ENCODE data around the gene WWOX.

Gene WWOX

GRCh38 chr16:78695391-78695790 is 595.9 kb downstream of the WWOX start:
- no peak for DNase-seq
- Mint-ChIP-seq H3K36me3 (ENCODE audit: low read depth) (no peaks in the 10 kb centered on the region), H3K4me3 (no peak overlapping the region), H3K27me3 (no peaks in the 10 kb centered on the region), H3K9me3 (no peaks in the 10 kb centered on the region), H3K27ac (no peak overlapping the region), H3K4me1 (ENCODE audit: low read depth) (no peaks in the 10 kb centered on the region)

- DNase-seq, result no peak
- H3K4me1 Mint-ChIP-seq (ENCODE audit: low read depth), result no peaks in the 10 kb centered on the region
- H3K27ac Mint-ChIP-seq, result no peak overlapping the region
- H3K4me3 Mint-ChIP-seq, result no peak overlapping the region
- no peaks in the 10 kb centered on the region for H3K27me3 Mint-ChIP-seq
- no peaks in the 10 kb centered on the region for H3K36me3 Mint-ChIP-seq (ENCODE audit: low read depth)
- no peaks in the 10 kb centered on the region for H3K9me3 Mint-ChIP-seq
Measured at GRCh38 chr16:78696797-78697196, 597.3 kb downstream of the WWOX start.

- H3K4me3 Mint-ChIP-seq, result no peak overlapping the region
- no peak for DNase-seq
- no peaks in the 10 kb centered on the region for H3K9me3 Mint-ChIP-seq
- H3K27me3 Mint-ChIP-seq, result no peaks in the 10 kb centered on the region
- H3K36me3 Mint-ChIP-seq (ENCODE audit: low read depth), result no peaks in the 10 kb centered on the region
- H3K4me1 Mint-ChIP-seq (ENCODE audit: low read depth), result no peaks in the 10 kb centered on the region
- H3K27ac Mint-ChIP-seq, result no peak overlapping the region
Measured at GRCh38 chr16:78697426-78697825, 598.0 kb downstream of the WWOX start.

- peaks cover 12% of the 10 kb centered on the region for H3K4me1 Mint-ChIP-seq (ENCODE audit: low read depth)
- no peaks in the 10 kb centered on the region for H3K27me3 Mint-ChIP-seq
- no peak overlapping the region for H3K4me3 Mint-ChIP-seq
- DNase-seq, result no peak
- H3K36me3 Mint-ChIP-seq (ENCODE audit: low read depth), result no peaks in the 10 kb centered on the region
- H3K27ac Mint-ChIP-seq, result no peak overlapping the region
- peaks cover 3% of the 10 kb centered on the region for H3K9me3 Mint-ChIP-seq
Measured at GRCh38 chr16:78703936-78704335, 604.5 kb downstream of the WWOX start.

- Mint-ChIP-seq H3K36me3 (ENCODE audit: low read depth) (no peaks in the 10 kb centered on the region), H3K4me3 (no peak overlapping the region)
Measured at GRCh38 chr16:78704416-78704815, 605.0 kb downstream of the WWOX start.

GRCh38 chr16:78705694-78706093 is 606.2 kb downstream of the WWOX start:
- no peak overlapping the region for H3K4me3 Mint-ChIP-seq
- no peaks in the 10 kb centered on the region for H3K36me3 Mint-ChIP-seq (ENCODE audit: low read depth)
- H3K27ac Mint-ChIP-seq, result no peak overlapping the region
- no peaks in the 10 kb centered on the region for H3K27me3 Mint-ChIP-seq
- peaks cover 12% of the 10 kb centered on the region for H3K4me1 Mint-ChIP-seq (ENCODE audit: low read depth)
- H3K9me3 Mint-ChIP-seq, result peaks cover 3% of the 10 kb centered on the region
- DNase-seq, result no peak

More at GRCh38 chr16:78704416-78704815, 605.0 kb downstream of the WWOX start:
- Mint-ChIP-seq H3K27me3 (no peaks in the 10 kb centered on the region), H3K4me1 (ENCODE audit: low read depth) (peaks cover 12% of the 10 kb centered on the region), H3K9me3 (peaks cover 3% of the 10 kb centered on the region), H3K27ac (no peak overlapping the region)
- DNase-seq, result no peak

GRCh38 chr16:78706637-78707036 is 607.2 kb downstream of the WWOX start:
- no peaks in the 10 kb centered on the region for H3K27me3 Mint-ChIP-seq
- H3K9me3 Mint-ChIP-seq, result peaks cover 3% of the 10 kb centered on the region
- no peaks in the 10 kb centered on the region for H3K36me3 Mint-ChIP-seq (ENCODE audit: low read depth)
- H3K27ac Mint-ChIP-seq, result no peak overlapping the region
- H3K4me3 Mint-ChIP-seq, result no peak overlapping the region
- no peak for DNase-seq
- H3K4me1 Mint-ChIP-seq (ENCODE audit: low read depth), result peaks cover 12% of the 10 kb centered on the region

- H3K4me1 Mint-ChIP-seq (ENCODE audit: low read depth), result peaks cover 12% of the 10 kb centered on the region
Measured at GRCh38 chr16:78709137-78709884, 609.9 kb downstream of the WWOX start.

GRCh38 chr16:78715106-78715505 is 615.7 kb downstream of the WWOX start:
- Mint-ChIP-seq H3K9me3 (no peaks in the 10 kb centered on the region), H3K4me1 (ENCODE audit: low read depth) (no peaks in the 10 kb centered on the region), H3K27ac (no peak overlapping the region), H3K4me3 (no peak overlapping the region), H3K27me3 (no peaks in the 10 kb centered on the region), H3K36me3 (ENCODE audit: low read depth) (no peaks in the 10 kb centered on the region)
- DNase-seq, result no peak

More at GRCh38 chr16:78709137-78709884, 609.9 kb downstream of the WWOX start:
- Mint-ChIP-seq H3K9me3 (peaks cover 3% of the 10 kb centered on the region), H3K4me3 (no peak overlapping the region), H3K27me3 (no peaks in the 10 kb centered on the region), H3K36me3 (ENCODE audit: low read depth) (no peaks in the 10 kb centered on the region), H3K27ac (no peak overlapping the region)
- no peak for DNase-seq

- Mint-ChIP-seq H3K36me3 (ENCODE audit: low read depth) (no peaks in the 10 kb centered on the region), H3K4me1 (ENCODE audit: low read depth) (no peaks in the 10 kb centered on the region), H3K27me3 (no peaks in the 10 kb centered on the region), H3K27ac (no peak overlapping the region), H3K4me3 (no peak overlapping the region), H3K9me3 (no peaks in the 10 kb centered on the region)
- DNase-seq, result no peak
Measured at GRCh38 chr16:78715673-78716072, 616.2 kb downstream of the WWOX start.

GRCh38 chr16:78718141-78718540 is 618.7 kb downstream of the WWOX start:
- H3K36me3 Mint-ChIP-seq (ENCODE audit: low read depth), result no peaks in the 10 kb centered on the region
- DNase-seq, result no peak
- H3K4me3 Mint-ChIP-seq, result no peak overlapping the region
- no peaks in the 10 kb centered on the region for H3K9me3 Mint-ChIP-seq
- no peaks in the 10 kb centered on the region for H3K4me1 Mint-ChIP-seq (ENCODE audit: low read depth)
- no peak overlapping the region for H3K27ac Mint-ChIP-seq
- no peaks in the 10 kb centered on the region for H3K27me3 Mint-ChIP-seq

GRCh38 chr16:78720416-78720815 is 621.0 kb downstream of the WWOX start:
- Mint-ChIP-seq H3K36me3 (ENCODE audit: low read depth) (no peaks in the 10 kb centered on the region), H3K9me3 (no peaks in the 10 kb centered on the region), H3K27me3 (no peaks in the 10 kb centered on the region), H3K27ac (no peak overlapping the region), H3K4me3 (no peak overlapping the region), H3K4me1 (ENCODE audit: low read depth) (no peaks in the 10 kb centered on the region)
- DNase-seq, result no peak

- Mint-ChIP-seq H3K27me3 (no peaks in the 10 kb centered on the region), H3K4me3 (no peak overlapping the region), H3K9me3 (no peaks in the 10 kb centered on the region), H3K27ac (no peak overlapping the region), H3K36me3 (ENCODE audit: low read depth) (no peaks in the 10 kb centered on the region), H3K4me1 (ENCODE audit: low read depth) (no peaks in the 10 kb centered on the region)
- DNase-seq, result no peak
Measured at GRCh38 chr16:78727536-78727935, 628.1 kb downstream of the WWOX start.

- DNase-seq, result no peak
- Mint-ChIP-seq H3K27me3 (no peaks in the 10 kb centered on the region), H3K36me3 (ENCODE audit: low read depth) (no peaks in the 10 kb centered on the region), H3K4me1 (ENCODE audit: low read depth) (peaks cover 2% of the 10 kb centered on the region), H3K27ac (no peak overlapping the region), H3K4me3 (no peak overlapping the region), H3K9me3 (no peaks in the 10 kb centered on the region)
Measured at GRCh38 chr16:78729687-78730086, 630.2 kb downstream of the WWOX start.

- H3K4me1 Mint-ChIP-seq (ENCODE audit: low read depth), result peaks cover 4% of the 10 kb centered on the region
- H3K27me3 Mint-ChIP-seq, result no peaks in the 10 kb centered on the region
Measured at GRCh38 chr16:78731785-78732184, 632.3 kb downstream of the WWOX start.

GRCh38 chr16:78732696-78733095 is 633.2 kb downstream of the WWOX start:
- Mint-ChIP-seq H3K36me3 (ENCODE audit: low read depth) (no peaks in the 10 kb centered on the region), H3K4me1 (ENCODE audit: low read depth) (peaks cover 4% of the 10 kb centered on the region), H3K9me3 (no peaks in the 10 kb centered on the region), H3K27me3 (no peaks in the 10 kb centered on the region), H3K4me3 (no peak overlapping the region), H3K27ac (no peak overlapping the region)
- no peak for DNase-seq

More at GRCh38 chr16:78731785-78732184, 632.3 kb downstream of the WWOX start:
- H3K9me3 Mint-ChIP-seq, result no peaks in the 10 kb centered on the region
- no peak overlapping the region for H3K27ac Mint-ChIP-seq
- no peaks in the 10 kb centered on the region for H3K36me3 Mint-ChIP-seq (ENCODE audit: low read depth)
- no peak overlapping the region for H3K4me3 Mint-ChIP-seq
- no peak for DNase-seq
